WTC11 (cell line): Measurements from ENCODE around the gene CDKL5. TPM values are rescaled to one million over a fixed set of nuclear protein-coding genes. Genes with fewer than 3 reads are reported as not detected.

Experiments used
- ATAC-seq: fragments of 200-7000 bp; cut with Tn5 transposase; 2 replicates; pipeline ENCODE4 v1.10.0; 2021; ENCODE audit warnings: mild to moderate bottlenecking, moderate library complexity
- CTCF ChIA-PET: fragments of 300-600 bp; sonication (Branson Sonifier 250); formaldehyde crosslinking; loops from one replicate; lab custom pipeline; 2021; ENCODE audit warnings: antibody characterized with exemption; lab: Charles Lee
- POLR2A ChIA-PET: fragments of 350-600 bp; sonication (Branson Sonifier 250); formaldehyde crosslinking; loops from one replicate; lab custom pipeline; 2021; ENCODE audit warnings: antibody characterized with exemption; lab: Charles Lee
- DNase-seq: peaks from one replicate; pipeline ENCODE4 v3.0.0; 2021; ENCODE audit warnings: low spot score
- H3K27ac Mint-ChIP-seq: 2 replicates; pipeline ENCODE4 v1.8.0; 2021; ENCODE audit warnings: mixed read lengths
- H3K27me3 Mint-ChIP-seq: 2 replicates; pipeline ENCODE4 v1.8.0; 2021; ENCODE audit warnings: low read depth, mild to moderate bottlenecking, moderate library complexity, mixed read lengths
- H3K36me3 Mint-ChIP-seq: 2 replicates; pipeline ENCODE4 v1.8.0; 2021; ENCODE audit warnings: mixed read lengths
- H3K4me1 Mint-ChIP-seq: 2 replicates; pipeline ENCODE4 v1.8.0; 2022; ENCODE audit warnings: mixed read lengths
- H3K4me3 Mint-ChIP-seq: 2 replicates; pipeline ENCODE4 v1.8.0; 2021; ENCODE audit warnings: mild to moderate bottlenecking, moderate library complexity, mixed read lengths
- H3K9me3 Mint-ChIP-seq: 2 replicates; pipeline ENCODE4 v1.8.0; 2021; ENCODE audit warnings: mixed read lengths
- ATF1 ChIP-seq: sonication (generic); formaldehyde crosslinking; IDR thresholded peaks from 2 replicates; pipeline ENCODE4 v1.8.1; 2023; ENCODE audit warnings: mild to moderate bottlenecking, moderate library complexity, missing genetic modification reagents
- CBFB ChIP-seq: sonication (generic); formaldehyde crosslinking; IDR thresholded peaks from 2 replicates; pipeline ENCODE4 v1.8.1; 2022; ENCODE audit warnings: mild to moderate bottlenecking, low read depth, missing genetic modification reagents
- CREM ChIP-seq: sonication (generic); formaldehyde crosslinking; IDR thresholded peaks from 2 replicates; pipeline ENCODE4 v1.8.1; 2022; ENCODE audit warnings: mild to moderate bottlenecking, missing genetic modification reagents, moderate library complexity
- ESRRA ChIP-seq: sonication (generic); formaldehyde crosslinking; IDR thresholded peaks from 2 replicates; pipeline ENCODE4 v1.8.1; 2022; ENCODE audit warnings: mild to moderate bottlenecking, missing genetic modification reagents, borderline replicate concordance
- FOXJ3 ChIP-seq: sonication (generic); formaldehyde crosslinking; IDR thresholded peaks from 2 replicates; pipeline ENCODE4 v1.9.0; 2021; ENCODE audit warnings: missing genetic modification reagents, mild to moderate bottlenecking, borderline replicate concordance
- GABPB1 ChIP-seq: sonication (generic); formaldehyde crosslinking; IDR thresholded peaks from 2 replicates; pipeline ENCODE4 v1.8.1; 2023; ENCODE audit warnings: mild to moderate bottlenecking, missing genetic modification reagents
- IRF2 ChIP-seq: sonication (generic); formaldehyde crosslinking; IDR thresholded peaks from 2 replicates; pipeline ENCODE4 v1.8.0; 2022; ENCODE audit warnings: low read depth, missing genetic modification reagents, borderline replicate concordance
- MYBL2 ChIP-seq: sonication (generic); formaldehyde crosslinking; IDR thresholded peaks from 2 replicates; pipeline ENCODE4 v1.8.1; 2023; ENCODE audit warnings: mild to moderate bottlenecking, moderate library complexity, missing genetic modification reagents
- NFYB ChIP-seq: sonication (generic); formaldehyde crosslinking; conservative IDR thresholded peaks from 2 replicates; pipeline ENCODE4 v1.8.0; 2022; ENCODE audit warnings: low read depth, missing genetic modification reagents
- SOX15 ChIP-seq: fragments of 250-450 bp; sonication (Bioruptor Pico); IDR thresholded peaks from 2 replicates; pipeline ENCODE4 v1.9.0; 2021; ENCODE audit warnings: mild to moderate bottlenecking
- SP1 ChIP-seq: sonication (generic); formaldehyde crosslinking; conservative IDR thresholded peaks from 2 replicates; pipeline ENCODE4 v1.8.1; 2022; ENCODE audit warnings: missing genetic modification reagents
- TP53 ChIP-seq: sonication (generic); formaldehyde crosslinking; IDR thresholded peaks from 2 replicates; pipeline ENCODE4 v1.8.1; 2023; ENCODE audit warnings: mild to moderate bottlenecking, missing genetic modification reagents
- total RNA-seq: library from RNA; stranded (reverse); gene quantifications from 3 replicates; pipeline ENCODE4 v1.2.3, GENCODE V29; 2021
- TF ChIP-seq, protein P1 (sequence below): sonication (generic); formaldehyde crosslinking; IDR thresholded peaks from 2 replicates; pipeline ENCODE4 v1.8.1; 2023; ENCODE audit warnings: mild to moderate bottlenecking, missing genetic modification reagents, moderate library complexity
- TF ChIP-seq, protein P2 (sequence below): fragments of 250-450 bp; sonication (Bioruptor Pico); conservative IDR thresholded peaks from 2 replicates; pipeline ENCODE4 v1.9.0; 2021; ENCODE audit warnings: mild to moderate bottlenecking
- TF ChIP-seq, protein P3 (sequence below): sonication (generic); formaldehyde crosslinking; IDR thresholded peaks from 2 replicates; pipeline ENCODE4 v1.8.1; 2022; ENCODE audit warnings: mild to moderate bottlenecking, moderate library complexity, missing genetic modification reagents
- TF ChIP-seq, protein P4 (sequence below): sonication (generic); formaldehyde crosslinking; IDR thresholded peaks from 2 replicates; pipeline ENCODE4 v1.8.0; 2022; ENCODE audit warnings: mild to moderate bottlenecking, missing genetic modification reagents
- TF ChIP-seq, protein P5 (sequence below): sonication (generic); formaldehyde crosslinking; IDR thresholded peaks from 2 replicates; pipeline ENCODE4 v1.8.0; 2022; ENCODE audit warnings: missing genetic modification reagents
- TF ChIP-seq, protein P6 (sequence below): fragments of 250-450 bp; sonication (Bioruptor Pico); IDR thresholded peaks from 2 replicates; pipeline ENCODE4 v1.9.0; 2021; ENCODE audit warnings: mild to moderate bottlenecking
- TF ChIP-seq, protein P7 (sequence below): fragments of 250-450 bp; sonication (Bioruptor Pico); IDR thresholded peaks from 2 replicates; pipeline ENCODE4 v1.9.0; 2021; ENCODE audit warnings: mild to moderate bottlenecking
- TF ChIP-seq, protein P8 (sequence below): sonication (generic); formaldehyde crosslinking; IDR thresholded peaks from 2 replicates; pipeline ENCODE4 v1.8.1; 2022; ENCODE audit warnings: mild to moderate bottlenecking, missing genetic modification reagents, moderate library complexity, borderline replicate concordance
- TF ChIP-seq, protein P9 (sequence below): sonication (generic); formaldehyde crosslinking; IDR thresholded peaks from 2 replicates; pipeline ENCODE4 v1.8.1; 2022; ENCODE audit warnings: low read depth, missing genetic modification reagents, borderline replicate concordance

Gene CDKL5
- total RNA-seq, 1 experiment from 2014 or later: 13.6 TPM

DNA sequence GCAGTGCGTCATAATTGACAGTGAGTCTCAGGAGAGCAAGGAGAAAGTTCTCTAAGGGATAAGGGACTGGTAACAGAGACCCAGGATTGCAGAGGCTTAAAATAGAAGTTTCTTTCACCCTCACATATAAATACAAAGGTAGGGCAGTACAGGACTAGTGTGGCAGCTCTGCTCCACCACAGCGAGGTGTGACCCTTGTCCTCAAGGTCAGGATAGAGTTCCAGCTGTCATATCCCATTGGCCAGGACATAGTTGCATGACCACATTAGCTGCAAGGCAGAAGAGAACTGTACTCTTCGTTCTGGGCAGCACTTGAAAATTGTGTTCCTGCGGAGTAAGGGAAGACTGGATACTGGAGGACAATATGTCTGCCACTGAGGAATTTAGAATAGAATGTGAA, 152.0 kb downstream of the CDKL5 start (continued):
- TF ChIP-seq, protein P1, sequence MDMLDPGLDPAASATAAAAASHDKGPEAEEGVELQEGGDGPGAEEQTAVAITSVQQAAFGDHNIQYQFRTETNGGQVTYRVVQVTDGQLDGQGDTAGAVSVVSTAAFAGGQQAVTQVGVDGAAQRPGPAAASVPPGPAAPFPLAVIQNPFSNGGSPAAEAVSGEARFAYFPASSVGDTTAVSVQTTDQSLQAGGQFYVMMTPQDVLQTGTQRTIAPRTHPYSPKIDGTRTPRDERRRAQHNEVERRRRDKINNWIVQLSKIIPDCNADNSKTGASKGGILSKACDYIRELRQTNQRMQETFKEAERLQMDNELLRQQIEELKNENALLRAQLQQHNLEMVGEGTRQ: no peak
- TF ChIP-seq, protein P2, sequence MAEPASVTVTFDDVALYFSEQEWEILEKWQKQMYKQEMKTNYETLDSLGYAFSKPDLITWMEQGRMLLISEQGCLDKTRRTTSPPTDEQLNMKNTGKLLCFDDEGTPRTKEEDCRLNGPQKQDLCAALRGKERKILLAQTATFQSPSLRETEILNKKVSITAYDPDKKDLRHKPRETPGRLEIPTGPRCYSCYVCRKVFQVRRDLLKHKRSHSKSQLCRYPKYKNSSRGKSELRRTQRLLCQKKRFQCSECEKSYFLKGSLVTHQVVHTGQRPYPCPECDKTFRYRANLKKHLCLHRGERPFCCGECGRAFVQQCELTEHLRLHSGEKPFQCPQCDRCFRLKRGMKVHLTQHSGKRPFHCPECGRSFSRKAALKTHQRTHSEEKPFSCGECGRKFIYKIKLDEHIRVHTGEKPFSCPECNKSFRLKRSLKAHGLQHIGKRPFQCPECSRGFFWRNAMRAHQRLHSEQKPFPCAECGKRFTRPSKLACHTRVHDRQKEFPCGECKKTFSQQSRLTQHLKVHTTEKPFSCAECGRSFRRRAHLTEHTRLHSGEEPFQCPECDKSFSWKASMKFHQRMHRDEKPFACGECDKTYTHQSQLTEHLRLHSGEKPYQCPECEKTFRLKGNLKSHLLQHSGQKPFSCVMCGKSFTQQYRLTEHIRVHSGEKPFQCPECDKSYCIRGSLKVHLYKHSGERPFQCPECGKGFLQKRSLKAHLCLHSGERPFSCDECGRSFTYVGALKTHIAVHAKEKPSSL (CRISPR knock-in tag): no peak
- TF ChIP-seq NFYB (CRISPR knock-in tag): no peak
- TF ChIP-seq SOX15 (CRISPR knock-in tag): no peak
- TF ChIP-seq, protein P3, sequence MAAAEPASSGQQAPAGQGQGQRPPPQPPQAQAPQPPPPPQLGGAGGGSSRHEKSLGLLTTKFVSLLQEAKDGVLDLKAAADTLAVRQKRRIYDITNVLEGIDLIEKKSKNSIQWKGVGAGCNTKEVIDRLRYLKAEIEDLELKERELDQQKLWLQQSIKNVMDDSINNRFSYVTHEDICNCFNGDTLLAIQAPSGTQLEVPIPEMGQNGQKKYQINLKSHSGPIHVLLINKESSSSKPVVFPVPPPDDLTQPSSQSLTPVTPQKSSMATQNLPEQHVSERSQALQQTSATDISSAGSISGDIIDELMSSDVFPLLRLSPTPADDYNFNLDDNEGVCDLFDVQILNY (CRISPR knock-in tag): no peak
- TF ChIP-seq MYBL2 (CRISPR knock-in tag): no peak

DNA sequence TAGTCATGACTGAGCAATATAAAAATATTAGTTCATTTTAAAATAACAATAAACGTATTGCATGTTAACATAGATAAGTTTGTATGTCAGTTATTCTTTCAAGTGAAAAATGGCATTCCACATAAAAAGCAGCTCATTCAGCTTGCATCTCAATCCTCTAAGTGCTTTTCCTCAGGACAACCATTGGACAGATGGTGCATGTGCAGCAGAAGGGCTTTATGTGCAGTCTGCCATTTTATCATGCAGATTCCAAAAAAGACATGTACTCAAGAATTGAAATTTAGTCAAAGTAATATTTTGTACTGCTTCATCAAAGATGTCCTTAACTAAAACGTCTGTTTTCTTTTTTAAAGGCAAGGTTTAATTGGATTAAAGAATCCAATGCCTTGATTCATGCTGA, 153.1 kb downstream of the CDKL5 start:
- TF ChIP-seq ATF1 (CRISPR knock-in tag) (no peak), GABPB1 (no peak), IRF2 (CRISPR knock-in tag) (no peak), ESRRA (CRISPR knock-in tag) (no peak), TP53 (CRISPR knock-in tag) (no peak), CREM (CRISPR knock-in tag) (no peak), CBFB (CRISPR knock-in tag) (no peak), FOXJ3 (no peak), SP1 (CRISPR knock-in tag) (no peak)
- TF ChIP-seq, protein P4, sequence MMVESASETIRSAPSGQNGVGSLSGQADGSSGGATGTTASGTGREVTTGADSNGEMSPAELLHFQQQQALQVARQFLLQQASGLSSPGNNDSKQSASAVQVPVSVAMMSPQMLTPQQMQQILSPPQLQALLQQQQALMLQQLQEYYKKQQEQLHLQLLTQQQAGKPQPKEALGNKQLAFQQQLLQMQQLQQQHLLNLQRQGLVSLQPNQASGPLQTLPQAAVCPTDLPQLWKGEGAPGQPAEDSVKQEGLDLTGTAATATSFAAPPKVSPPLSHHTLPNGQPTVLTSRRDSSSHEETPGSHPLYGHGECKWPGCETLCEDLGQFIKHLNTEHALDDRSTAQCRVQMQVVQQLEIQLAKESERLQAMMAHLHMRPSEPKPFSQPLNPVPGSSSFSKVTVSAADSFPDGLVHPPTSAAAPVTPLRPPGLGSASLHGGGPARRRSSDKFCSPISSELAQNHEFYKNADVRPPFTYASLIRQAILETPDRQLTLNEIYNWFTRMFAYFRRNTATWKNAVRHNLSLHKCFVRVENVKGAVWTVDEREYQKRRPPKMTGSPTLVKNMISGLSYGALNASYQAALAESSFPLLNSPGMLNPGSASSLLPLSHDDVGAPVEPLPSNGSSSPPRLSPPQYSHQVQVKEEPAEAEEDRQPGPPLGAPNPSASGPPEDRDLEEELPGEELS (CRISPR knock-in tag): no peak
- TF ChIP-seq, protein P5, sequence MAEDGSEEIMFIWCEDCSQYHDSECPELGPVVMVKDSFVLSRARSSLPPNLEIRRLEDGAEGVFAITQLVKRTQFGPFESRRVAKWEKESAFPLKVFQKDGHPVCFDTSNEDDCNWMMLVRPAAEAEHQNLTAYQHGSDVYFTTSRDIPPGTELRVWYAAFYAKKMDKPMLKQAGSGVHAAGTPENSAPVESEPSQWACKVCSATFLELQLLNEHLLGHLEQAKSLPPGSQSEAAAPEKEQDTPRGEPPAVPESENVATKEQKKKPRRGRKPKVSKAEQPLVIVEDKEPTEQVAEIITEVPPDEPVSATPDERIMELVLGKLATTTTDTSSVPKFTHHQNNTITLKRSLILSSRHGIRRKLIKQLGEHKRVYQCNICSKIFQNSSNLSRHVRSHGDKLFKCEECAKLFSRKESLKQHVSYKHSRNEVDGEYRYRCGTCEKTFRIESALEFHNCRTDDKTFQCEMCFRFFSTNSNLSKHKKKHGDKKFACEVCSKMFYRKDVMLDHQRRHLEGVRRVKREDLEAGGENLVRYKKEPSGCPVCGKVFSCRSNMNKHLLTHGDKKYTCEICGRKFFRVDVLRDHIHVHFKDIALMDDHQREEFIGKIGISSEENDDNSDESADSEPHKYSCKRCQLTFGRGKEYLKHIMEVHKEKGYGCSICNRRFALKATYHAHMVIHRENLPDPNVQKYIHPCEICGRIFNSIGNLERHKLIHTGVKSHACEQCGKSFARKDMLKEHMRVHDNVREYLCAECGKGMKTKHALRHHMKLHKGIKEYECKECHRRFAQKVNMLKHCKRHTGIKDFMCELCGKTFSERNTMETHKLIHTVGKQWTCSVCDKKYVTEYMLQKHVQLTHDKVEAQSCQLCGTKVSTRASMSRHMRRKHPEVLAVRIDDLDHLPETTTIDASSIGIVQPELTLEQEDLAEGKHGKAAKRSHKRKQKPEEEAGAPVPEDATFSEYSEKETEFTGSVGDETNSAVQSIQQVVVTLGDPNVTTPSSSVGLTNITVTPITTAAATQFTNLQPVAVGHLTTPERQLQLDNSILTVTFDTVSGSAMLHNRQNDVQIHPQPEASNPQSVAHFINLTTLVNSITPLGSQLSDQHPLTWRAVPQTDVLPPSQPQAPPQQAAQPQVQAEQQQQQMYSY (CRISPR knock-in tag): no peak
- TF ChIP-seq, protein P6, sequence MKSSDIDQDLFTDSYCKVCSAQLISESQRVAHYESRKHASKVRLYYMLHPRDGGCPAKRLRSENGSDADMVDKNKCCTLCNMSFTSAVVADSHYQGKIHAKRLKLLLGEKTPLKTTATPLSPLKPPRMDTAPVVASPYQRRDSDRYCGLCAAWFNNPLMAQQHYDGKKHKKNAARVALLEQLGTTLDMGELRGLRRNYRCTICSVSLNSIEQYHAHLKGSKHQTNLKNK (CRISPR knock-in tag): no peak
- TF ChIP-seq, protein P7, sequence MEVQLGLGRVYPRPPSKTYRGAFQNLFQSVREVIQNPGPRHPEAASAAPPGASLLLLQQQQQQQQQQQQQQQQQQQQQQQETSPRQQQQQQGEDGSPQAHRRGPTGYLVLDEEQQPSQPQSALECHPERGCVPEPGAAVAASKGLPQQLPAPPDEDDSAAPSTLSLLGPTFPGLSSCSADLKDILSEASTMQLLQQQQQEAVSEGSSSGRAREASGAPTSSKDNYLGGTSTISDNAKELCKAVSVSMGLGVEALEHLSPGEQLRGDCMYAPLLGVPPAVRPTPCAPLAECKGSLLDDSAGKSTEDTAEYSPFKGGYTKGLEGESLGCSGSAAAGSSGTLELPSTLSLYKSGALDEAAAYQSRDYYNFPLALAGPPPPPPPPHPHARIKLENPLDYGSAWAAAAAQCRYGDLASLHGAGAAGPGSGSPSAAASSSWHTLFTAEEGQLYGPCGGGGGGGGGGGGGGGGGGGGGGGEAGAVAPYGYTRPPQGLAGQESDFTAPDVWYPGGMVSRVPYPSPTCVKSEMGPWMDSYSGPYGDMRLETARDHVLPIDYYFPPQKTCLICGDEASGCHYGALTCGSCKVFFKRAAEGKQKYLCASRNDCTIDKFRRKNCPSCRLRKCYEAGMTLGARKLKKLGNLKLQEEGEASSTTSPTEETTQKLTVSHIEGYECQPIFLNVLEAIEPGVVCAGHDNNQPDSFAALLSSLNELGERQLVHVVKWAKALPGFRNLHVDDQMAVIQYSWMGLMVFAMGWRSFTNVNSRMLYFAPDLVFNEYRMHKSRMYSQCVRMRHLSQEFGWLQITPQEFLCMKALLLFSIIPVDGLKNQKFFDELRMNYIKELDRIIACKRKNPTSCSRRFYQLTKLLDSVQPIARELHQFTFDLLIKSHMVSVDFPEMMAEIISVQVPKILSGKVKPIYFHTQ: no peak
- TF ChIP-seq, protein P8, sequence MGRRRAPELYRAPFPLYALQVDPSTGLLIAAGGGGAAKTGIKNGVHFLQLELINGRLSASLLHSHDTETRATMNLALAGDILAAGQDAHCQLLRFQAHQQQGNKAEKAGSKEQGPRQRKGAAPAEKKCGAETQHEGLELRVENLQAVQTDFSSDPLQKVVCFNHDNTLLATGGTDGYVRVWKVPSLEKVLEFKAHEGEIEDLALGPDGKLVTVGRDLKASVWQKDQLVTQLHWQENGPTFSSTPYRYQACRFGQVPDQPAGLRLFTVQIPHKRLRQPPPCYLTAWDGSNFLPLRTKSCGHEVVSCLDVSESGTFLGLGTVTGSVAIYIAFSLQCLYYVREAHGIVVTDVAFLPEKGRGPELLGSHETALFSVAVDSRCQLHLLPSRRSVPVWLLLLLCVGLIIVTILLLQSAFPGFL: no peak
- TF ChIP-seq, protein P9, sequence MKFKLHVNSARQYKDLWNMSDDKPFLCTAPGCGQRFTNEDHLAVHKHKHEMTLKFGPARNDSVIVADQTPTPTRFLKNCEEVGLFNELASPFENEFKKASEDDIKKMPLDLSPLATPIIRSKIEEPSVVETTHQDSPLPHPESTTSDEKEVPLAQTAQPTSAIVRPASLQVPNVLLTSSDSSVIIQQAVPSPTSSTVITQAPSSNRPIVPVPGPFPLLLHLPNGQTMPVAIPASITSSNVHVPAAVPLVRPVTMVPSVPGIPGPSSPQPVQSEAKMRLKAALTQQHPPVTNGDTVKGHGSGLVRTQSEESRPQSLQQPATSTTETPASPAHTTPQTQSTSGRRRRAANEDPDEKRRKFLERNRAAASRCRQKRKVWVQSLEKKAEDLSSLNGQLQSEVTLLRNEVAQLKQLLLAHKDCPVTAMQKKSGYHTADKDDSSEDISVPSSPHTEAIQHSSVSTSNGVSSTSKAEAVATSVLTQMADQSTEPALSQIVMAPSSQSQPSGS (CRISPR knock-in tag): no peak
- Mint-ChIP-seq H3K4me3 (no peak overlapping the region), H3K27me3 (no peaks in the 10 kb centered on the region), H3K27ac (no peak overlapping the region), H3K4me1 (peaks cover 9% of the 10 kb centered on the region), H3K9me3 (no peaks in the 10 kb centered on the region), H3K36me3 (no peaks in the 10 kb centered on the region)
- ChIA-PET CTCF (no interaction called here), POLR2A (no interaction called here)
- no peak for ATAC-seq
- DNase-seq: no peak
